Measurements from ENCODE around the gene SH3BP5. TPM values are rescaled to one million over a fixed set of nuclear protein-coding genes. Genes with fewer than 3 reads are reported as not detected.
"Not testable (repeated sequence)": the region's sequence is repeated elsewhere in the genome, so short reads cannot be mapped to it uniquely, and the experiment has no call there.

The SH3BP5 gene
- total RNA-seq, 4 donors from 2014 or later = 99.0 to 113 (median 105) TPM

DNA sequence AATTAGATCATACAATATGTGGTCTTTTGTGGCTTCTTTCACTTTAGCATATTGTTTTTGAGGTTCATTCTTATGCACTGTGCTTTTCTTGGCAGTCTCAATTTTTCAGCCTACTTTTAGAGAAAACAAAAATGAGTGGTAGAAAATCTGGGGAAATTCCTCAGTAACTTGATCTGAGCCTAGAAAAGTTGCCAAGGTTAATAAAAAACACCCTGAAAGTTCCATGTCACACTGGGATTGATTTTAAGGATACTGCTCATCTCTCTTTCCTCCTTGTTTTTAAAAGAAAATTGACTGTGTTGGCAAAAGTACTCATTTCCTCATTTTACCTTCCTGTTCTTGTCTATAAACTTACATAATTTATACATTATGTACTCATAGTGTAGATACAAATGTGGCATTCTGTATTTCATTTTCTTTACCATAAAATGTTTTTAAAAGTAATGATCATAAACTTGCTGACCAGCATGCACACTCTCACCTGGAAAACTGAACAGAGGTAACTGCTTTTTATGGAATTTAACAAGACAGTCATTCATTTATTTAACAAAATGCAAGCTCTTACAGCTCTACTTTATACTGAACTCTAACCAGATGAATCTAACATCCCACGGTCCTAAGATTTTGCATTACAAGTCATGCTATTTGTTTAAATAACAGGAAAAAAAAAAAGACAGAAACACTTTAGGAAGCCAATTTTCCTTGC is 28.6 kb upstream of the SH3BP5 start:
- Histone ChIP-seq H3K27me3 (no peaks in the 10 kb centered on the region), H3K27ac (peak overlapping the region; percentile 10 to 68 (median 39)), H3K36me3 (no peaks in the 10 kb centered on the region), H3K9me3 (no peaks in the 10 kb centered on the region), H3K4me3 (no peak overlapping the region), H3K4me1 (peaks cover 0 to 51% (median 21%) of the 10 kb centered on the region in 4 donors)
- no peak for DNase-seq (ENCODE audit: low spot score in 2 of 2)
- TF ChIP-seq POLR2A (IDR thresholded peaks at IDR 0.05) (no peak), CTCF (IDR thresholded peaks at IDR 0.05) (no peak), EP300 (IDR thresholded peaks at IDR 0.05) (no peak)
- WGBS, 2 donors = 25 to 49% methylated on average over 1 of the region's 1 CpG

DNA sequence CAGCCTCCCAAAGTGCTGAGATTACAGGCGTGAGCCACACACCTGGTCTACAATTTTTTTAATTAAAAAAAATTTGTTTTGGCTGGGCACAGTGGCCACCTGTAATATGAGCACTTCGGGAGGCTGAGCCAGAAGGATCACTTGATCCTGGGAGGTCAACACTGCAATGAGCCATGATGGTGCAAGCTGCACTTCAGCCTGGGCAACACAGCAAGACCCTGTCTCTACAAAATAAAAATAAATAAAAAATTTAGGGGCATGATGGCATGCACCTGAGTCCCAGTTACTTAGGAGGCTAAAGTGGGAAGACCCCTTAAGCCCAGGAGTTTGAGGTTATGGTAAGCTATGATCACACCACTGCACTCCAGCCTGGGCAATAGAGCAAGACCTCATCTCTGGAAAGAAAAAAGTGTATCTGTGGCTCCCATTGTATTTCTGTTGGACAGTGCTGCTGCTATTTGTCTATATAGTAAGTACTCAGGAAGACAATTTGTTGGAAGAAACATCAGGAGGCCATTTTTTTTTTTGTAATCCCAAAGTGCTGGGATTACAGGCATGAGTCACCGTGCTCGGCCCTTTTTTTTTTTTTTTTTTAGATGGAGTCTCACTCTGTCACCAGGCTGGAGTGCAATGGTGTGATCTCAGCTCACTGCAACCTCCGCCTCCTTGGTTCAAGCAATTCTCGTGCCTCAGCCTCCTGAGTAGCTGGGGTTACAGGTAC is 27.5 kb upstream of the SH3BP5 start:
- no peaks in the 10 kb centered on the region for H3K9me3 ChIP-seq
- peaks cover 0 to 50% (median 21%) of the 10 kb centered on the region in 4 donors for H3K4me1 ChIP-seq
- no peak overlapping the region for H3K27ac ChIP-seq
- DNase-seq (ENCODE audit: low spot score in 2 of 2) = no peak
- H3K36me3 ChIP-seq = no peaks in the 10 kb centered on the region
- 81 to 83% methylated on average over 6 of the region's 6 CpGs for WGBS, 2 donors
- no peak overlapping the region for H3K4me3 ChIP-seq
- no peak for TF ChIP-seq CTCF (IDR thresholded peaks at IDR 0.05)
- H3K27me3 ChIP-seq = no peaks in the 10 kb centered on the region

GRCh38 chr3:15356651-15357061 is 24.3 kb upstream of the SH3BP5 start:
- not testable (repeated sequence) for H3K27me3 ChIP-seq, H3K4me3 ChIP-seq
- WGBS, 2 donors = 64% methylated on average over 5 of the region's 5 CpGs

DNA sequence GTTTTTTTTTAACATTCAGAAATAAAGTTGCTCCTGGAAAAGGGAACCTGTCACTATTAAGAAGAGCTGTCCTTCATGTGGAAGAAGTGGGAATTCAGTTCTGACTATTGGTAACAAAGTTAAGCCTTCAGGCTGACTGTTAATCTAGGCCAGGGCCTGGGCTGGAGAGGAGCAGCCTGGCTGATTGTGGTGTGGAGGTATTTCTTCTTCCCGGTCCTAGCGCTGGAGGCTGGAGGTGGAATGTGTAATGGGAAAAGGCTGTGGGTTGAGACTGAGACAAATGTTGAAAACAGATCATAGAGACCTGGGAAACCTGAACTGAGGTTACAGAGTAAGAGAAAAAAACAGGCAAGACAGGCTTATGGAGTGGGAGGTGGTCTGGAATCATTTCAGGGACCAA is 23.8 kb upstream of the SH3BP5 start:
- no peak for DNase-seq (ENCODE audit: low spot score in 2 of 2)
- H3K9me3 ChIP-seq = peaks cover 0 to 9% (median 0%) of the 10 kb centered on the region in 4 donors
- H3K4me1 ChIP-seq = peaks cover 0 to 21% (median 10%) of the 10 kb centered on the region in 4 donors
- no peaks in the 10 kb centered on the region for H3K36me3 ChIP-seq
- 40 to 47% methylated on average over 2 of the region's 2 CpGs for WGBS, 2 donors
- no peak for TF ChIP-seq POLR2A (IDR thresholded peaks at IDR 0.05)
- TF ChIP-seq CTCF (IDR thresholded peaks at IDR 0.05) = no peak
- no peak for TF ChIP-seq EP300 (IDR thresholded peaks at IDR 0.05)
- no peak overlapping the region for H3K4me3 ChIP-seq
- H3K27ac ChIP-seq = no peak overlapping the region
- H3K27me3 ChIP-seq = no peaks in the 10 kb centered on the region

More at GRCh38 chr3:15356651-15357061, 24.3 kb upstream of the SH3BP5 start:
- not testable (repeated sequence) for H3K27ac ChIP-seq; DNase-seq (ENCODE audit: low spot score in 2 of 2); H3K9me3 ChIP-seq; H3K36me3 ChIP-seq
- H3K4me1 ChIP-seq = peaks cover 0 to 26% (median 13%) of the 10 kb centered on the region in 4 donors

DNA sequence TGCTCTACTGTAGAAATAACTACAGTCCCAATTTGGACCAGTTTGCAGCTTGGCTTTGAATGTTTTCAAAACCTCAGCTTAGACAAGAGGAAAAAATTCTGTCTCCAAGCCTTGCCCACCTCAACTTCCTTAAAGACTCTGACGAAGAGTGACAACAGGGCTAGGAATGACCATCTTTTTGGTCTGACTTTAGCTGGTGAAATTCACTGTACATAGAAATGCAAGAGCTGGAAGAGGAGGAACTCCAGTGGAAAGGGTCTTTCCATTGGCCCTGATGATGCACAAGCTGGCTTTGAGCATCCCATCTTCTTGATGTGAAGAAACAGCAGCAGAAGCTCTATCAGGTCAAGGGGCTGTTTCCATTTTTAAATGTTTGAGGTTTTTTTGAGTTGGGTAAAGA is 22.7 kb upstream of the SH3BP5 start:
- no peak overlapping the region for H3K27ac ChIP-seq
- no peaks in the 10 kb centered on the region for H3K27me3 ChIP-seq
- H3K9me3 ChIP-seq = peaks cover 0 to 19% (median 0%) of the 10 kb centered on the region in 4 donors
- no peak for TF ChIP-seq EP300 (IDR thresholded peaks at IDR 0.05)
- TF ChIP-seq CTCF (IDR thresholded peaks at IDR 0.05) = no peak
- TF ChIP-seq POLR2A (IDR thresholded peaks at IDR 0.05) = no peak
- H3K4me3 ChIP-seq = no peak overlapping the region
- H3K36me3 ChIP-seq = no peaks in the 10 kb centered on the region
- peaks cover 0 to 10% (median 2%) of the 10 kb centered on the region in 4 donors for H3K4me1 ChIP-seq
- WGBS, 2 donors = 85 to 86% methylated on average over 1 of the region's 1 CpG
- no peak for DNase-seq (ENCODE audit: low spot score in 2 of 2)

Measured in tibial nerve (tissue), 4 donors.